Parathyroid adenoma (tissue), 2 donors: ENCODE measurements around the gene ZNF23.

Experiments
- H2AFZ ChIP-seq: fragments of 300-600 bp; sonication (generic); one replicate; pipeline ENCODE4 v1.7.0; 2017; ENCODE audit warnings: antibody characterized with exemption, mild to moderate bottlenecking
- H3K27ac ChIP-seq: fragments of 300-600 bp; sonication (generic); one replicate; pipeline ENCODE4 v1.7.0; 2017
- H3K27me3 ChIP-seq: fragments of 300-600 bp; sonication (generic); one replicate; pipeline ENCODE4 v1.7.0; 2017; ENCODE audit warnings: low read length; ENCODE audit not compliant: control insufficient read depth, insufficient read depth
- H3K36me3 ChIP-seq: fragments of 300-600 bp; sonication (generic); one replicate; pipeline ENCODE4 v1.7.0; 2017; ENCODE audit warnings: low read length; ENCODE audit not compliant: control insufficient read depth, insufficient read depth
- H3K4me1 ChIP-seq: fragments of 300-600 bp; sonication (generic); one replicate; pipeline ENCODE4 v1.7.0; 2017; ENCODE audit warnings: control low read depth
- H3K4me2 ChIP-seq: fragments of 300-600 bp; sonication (generic); one replicate; pipeline ENCODE4 v1.7.0; 2017; ENCODE audit warnings: low read length
- H3K4me3 ChIP-seq: fragments of 300-600 bp; sonication (generic); one replicate; pipeline ENCODE4 v1.7.0; 2017; ENCODE audit warnings: low read depth, low read length
- H3K79me2 ChIP-seq: fragments of 300-600 bp; sonication (generic); one replicate; pipeline ENCODE4 v1.7.0; 2017; ENCODE audit warnings: control low read depth
- H3K9ac ChIP-seq: fragments of 300-600 bp; sonication (generic); one replicate; pipeline ENCODE4 v1.7.0; 2017; ENCODE audit warnings: mild to moderate bottlenecking
- H3K9me3 ChIP-seq: fragments of 300-600 bp; sonication (generic); one replicate; pipeline ENCODE4 v1.7.0; 2017; ENCODE audit warnings: low read length; ENCODE audit not compliant: control insufficient read depth
- TF ChIP-seq, protein P1 (sequence below): fragments of 300-600 bp; sonication (generic); IDR thresholded peaks from one replicate; pipeline ENCODE4 v1.7.0; 2017; ENCODE audit warnings: antibody characterized with exemption, mild to moderate bottlenecking
- donor health status: primary hyperparathyroidism.

Gene ZNF23

DNA sequence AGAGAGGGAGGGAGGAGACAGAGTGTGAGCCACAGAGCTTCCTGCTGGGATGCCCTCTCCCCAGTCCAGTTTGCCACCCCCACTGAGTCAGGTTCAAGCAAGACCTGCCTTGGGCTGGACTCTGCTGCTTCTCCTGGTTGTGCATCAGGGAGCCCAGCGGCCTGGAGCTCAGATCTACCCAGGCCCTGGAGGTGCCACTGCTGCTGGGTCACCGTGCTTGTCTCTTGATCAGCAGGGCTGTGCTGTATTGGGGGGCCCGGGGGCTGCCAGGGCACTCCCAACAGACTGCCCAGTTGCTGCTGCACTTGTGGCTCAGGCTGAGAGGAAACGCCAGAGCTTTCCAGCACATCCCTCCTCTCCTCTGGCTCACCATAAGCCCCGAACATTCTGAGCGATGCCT is 29.1 kb downstream of the ZNF23 start:
- Histone ChIP-seq H3K27ac (no peak overlapping the region), H3K4me3 (no peak overlapping the region), H3K27me3 (no peaks in the 10 kb centered on the region), H3K9me3 (no peaks in the 10 kb centered on the region), H3K4me2 (no peak overlapping the region), H2AFZ (no peak overlapping the region), H3K36me3 (no peaks in the 10 kb centered on the region), H3K9ac (no peak overlapping the region), H3K79me2 (no peaks in the 10 kb centered on the region), H3K4me1 (peaks cover 24% of the 10 kb centered on the region)
- TF ChIP-seq, protein P1, sequence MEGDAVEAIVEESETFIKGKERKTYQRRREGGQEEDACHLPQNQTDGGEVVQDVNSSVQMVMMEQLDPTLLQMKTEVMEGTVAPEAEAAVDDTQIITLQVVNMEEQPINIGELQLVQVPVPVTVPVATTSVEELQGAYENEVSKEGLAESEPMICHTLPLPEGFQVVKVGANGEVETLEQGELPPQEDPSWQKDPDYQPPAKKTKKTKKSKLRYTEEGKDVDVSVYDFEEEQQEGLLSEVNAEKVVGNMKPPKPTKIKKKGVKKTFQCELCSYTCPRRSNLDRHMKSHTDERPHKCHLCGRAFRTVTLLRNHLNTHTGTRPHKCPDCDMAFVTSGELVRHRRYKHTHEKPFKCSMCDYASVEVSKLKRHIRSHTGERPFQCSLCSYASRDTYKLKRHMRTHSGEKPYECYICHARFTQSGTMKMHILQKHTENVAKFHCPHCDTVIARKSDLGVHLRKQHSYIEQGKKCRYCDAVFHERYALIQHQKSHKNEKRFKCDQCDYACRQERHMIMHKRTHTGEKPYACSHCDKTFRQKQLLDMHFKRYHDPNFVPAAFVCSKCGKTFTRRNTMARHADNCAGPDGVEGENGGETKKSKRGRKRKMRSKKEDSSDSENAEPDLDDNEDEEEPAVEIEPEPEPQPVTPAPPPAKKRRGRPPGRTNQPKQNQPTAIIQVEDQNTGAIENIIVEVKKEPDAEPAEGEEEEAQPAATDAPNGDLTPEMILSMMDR = no peak

DNA sequence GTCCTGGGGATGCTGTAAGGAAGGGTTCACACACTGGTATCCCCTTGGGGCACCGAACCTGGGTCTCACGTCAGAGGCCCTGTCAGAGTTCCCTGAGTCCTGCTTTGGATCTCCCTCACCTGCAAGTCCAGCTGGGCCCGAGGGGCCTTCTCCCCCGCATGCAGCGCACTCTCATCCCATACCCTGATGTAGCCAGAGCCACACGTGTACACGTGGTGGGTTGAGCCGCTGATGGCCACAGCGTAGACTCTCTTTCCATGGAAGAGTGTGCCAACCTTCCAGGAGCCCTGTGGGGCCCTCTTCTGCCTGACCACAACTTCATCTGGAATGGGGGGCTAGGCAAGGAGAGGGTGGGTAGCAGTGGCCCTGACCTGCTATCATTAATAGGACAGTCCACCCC is 30.1 kb downstream of the ZNF23 start:
- H3K27me3 ChIP-seq = no peaks in the 10 kb centered on the region
- peaks cover 24% of the 10 kb centered on the region for H3K4me1 ChIP-seq
- H3K36me3 ChIP-seq = no peaks in the 10 kb centered on the region
- TF ChIP-seq, protein P1 = no peak
- no peak overlapping the region for H3K4me2 ChIP-seq
- no peak overlapping the region for H3K27ac ChIP-seq
- no peaks in the 10 kb centered on the region for H3K9me3 ChIP-seq
- no peak overlapping the region for H2AFZ ChIP-seq
- no peak overlapping the region for H3K9ac ChIP-seq
- no peak overlapping the region for H3K4me3 ChIP-seq
- no peaks in the 10 kb centered on the region for H3K79me2 ChIP-seq

DNA sequence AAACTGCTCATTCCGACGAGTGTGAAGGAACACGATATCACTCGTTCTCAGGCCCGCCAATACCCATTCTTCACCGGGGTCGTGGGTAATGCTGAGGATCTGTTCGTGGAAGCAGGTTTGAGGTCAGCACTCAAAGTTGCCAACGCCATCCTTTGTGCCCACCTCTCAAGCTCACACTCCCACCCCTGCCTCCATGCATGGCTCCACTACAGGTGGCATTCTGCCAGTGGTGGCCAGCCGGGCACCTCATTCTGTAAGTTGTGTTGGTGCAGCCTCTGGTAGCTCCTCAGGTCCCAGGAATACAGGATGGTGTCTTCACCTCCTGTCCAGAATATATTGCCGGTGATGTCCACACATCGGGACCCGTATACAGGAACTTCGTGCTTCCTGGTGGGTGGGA is 30.9 kb downstream of the ZNF23 start:
- no peaks in the 10 kb centered on the region for H3K36me3 ChIP-seq
- no peaks in the 10 kb centered on the region for H3K9me3 ChIP-seq
- no peak overlapping the region for H3K4me2 ChIP-seq
- H2AFZ ChIP-seq = peak overlapping the region; percentile 78
- no peak overlapping the region for H3K9ac ChIP-seq
- no peaks in the 10 kb centered on the region for H3K79me2 ChIP-seq
- H3K4me3 ChIP-seq = no peak overlapping the region
- TF ChIP-seq, protein P1 = no peak
- H3K27me3 ChIP-seq = no peaks in the 10 kb centered on the region
- H3K4me1 ChIP-seq = peaks cover 24% of the 10 kb centered on the region
- peak overlapping the region; percentile 64 for H3K27ac ChIP-seq

DNA sequence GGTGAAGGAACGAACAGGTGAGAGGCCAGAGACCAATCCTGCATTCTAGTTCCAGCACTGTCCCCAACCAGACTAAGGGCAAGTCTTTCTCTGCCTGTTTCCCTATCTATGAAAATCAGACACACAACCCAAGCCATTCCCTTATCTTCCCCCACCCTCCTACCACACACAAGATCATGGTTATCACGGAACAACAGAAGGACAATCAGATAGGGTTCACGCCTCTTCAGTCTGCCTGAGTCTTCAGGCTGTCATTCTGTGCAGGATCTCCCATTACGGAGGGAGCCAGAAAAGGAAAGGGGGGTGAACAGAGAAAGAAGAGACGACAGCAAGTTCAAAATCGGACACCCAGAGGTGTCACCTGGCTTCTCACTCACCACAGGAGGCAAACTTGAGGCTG is 31.3 kb downstream of the ZNF23 start:
- H3K36me3 ChIP-seq = no peaks in the 10 kb centered on the region
- H3K9ac ChIP-seq = no peak overlapping the region
- peak overlapping the region; percentile 78 for H2AFZ ChIP-seq
- H3K27me3 ChIP-seq = no peaks in the 10 kb centered on the region
- peaks cover 24% of the 10 kb centered on the region for H3K4me1 ChIP-seq
- no peak overlapping the region for H3K4me3 ChIP-seq
- H3K79me2 ChIP-seq = no peaks in the 10 kb centered on the region
- peak overlapping the region; percentile 64 for H3K27ac ChIP-seq
- TF ChIP-seq, protein P1 = no peak
- no peak overlapping the region for H3K4me2 ChIP-seq
- H3K9me3 ChIP-seq = no peaks in the 10 kb centered on the region

DNA sequence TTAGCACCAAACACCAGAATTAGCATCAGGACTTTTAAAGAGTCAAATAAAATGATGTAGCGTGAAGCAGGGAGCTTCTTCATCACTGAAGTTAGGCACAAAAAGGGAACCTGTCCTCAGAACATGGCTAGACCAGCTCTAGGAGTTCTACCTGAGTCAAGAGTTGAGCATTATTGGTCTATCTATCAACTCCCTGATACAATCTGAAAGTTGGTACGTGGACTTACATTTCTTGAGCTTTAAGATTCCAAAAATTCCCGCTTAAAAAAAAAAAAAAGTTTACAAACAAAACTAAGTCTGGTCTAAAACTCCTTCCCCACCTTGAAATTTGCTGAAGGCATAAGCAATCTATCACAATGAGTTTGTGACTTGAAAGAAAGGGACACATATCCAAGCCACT is 32.5 kb downstream of the ZNF23 start:
- Histone ChIP-seq H3K27ac (peak overlapping the region; percentile 64), H3K9me3 (no peaks in the 10 kb centered on the region), H2AFZ (peak overlapping the region; percentile 78), H3K27me3 (no peaks in the 10 kb centered on the region), H3K4me3 (no peak overlapping the region), H3K79me2 (no peaks in the 10 kb centered on the region), H3K36me3 (no peaks in the 10 kb centered on the region), H3K9ac (no peak overlapping the region), H3K4me1 (peaks cover 24% of the 10 kb centered on the region), H3K4me2 (no peak overlapping the region)
- TF ChIP-seq, protein P1 = no peak
